ENCODE data around the gene NELFB. TPM values are rescaled to one million over a fixed set of nuclear protein-coding genes. Genes with fewer than 3 reads are reported as not detected.
A peak's percentile ranks its signal among the peaks of the same experiment; 100 is the strongest.

Gene NELFB
- total RNA-seq, 3 donors from 2014 or later (not counting 1 experiment from before 2014, with no cell fraction given) = 42.9 to 53.8 (median 52.6) TPM

DNA sequence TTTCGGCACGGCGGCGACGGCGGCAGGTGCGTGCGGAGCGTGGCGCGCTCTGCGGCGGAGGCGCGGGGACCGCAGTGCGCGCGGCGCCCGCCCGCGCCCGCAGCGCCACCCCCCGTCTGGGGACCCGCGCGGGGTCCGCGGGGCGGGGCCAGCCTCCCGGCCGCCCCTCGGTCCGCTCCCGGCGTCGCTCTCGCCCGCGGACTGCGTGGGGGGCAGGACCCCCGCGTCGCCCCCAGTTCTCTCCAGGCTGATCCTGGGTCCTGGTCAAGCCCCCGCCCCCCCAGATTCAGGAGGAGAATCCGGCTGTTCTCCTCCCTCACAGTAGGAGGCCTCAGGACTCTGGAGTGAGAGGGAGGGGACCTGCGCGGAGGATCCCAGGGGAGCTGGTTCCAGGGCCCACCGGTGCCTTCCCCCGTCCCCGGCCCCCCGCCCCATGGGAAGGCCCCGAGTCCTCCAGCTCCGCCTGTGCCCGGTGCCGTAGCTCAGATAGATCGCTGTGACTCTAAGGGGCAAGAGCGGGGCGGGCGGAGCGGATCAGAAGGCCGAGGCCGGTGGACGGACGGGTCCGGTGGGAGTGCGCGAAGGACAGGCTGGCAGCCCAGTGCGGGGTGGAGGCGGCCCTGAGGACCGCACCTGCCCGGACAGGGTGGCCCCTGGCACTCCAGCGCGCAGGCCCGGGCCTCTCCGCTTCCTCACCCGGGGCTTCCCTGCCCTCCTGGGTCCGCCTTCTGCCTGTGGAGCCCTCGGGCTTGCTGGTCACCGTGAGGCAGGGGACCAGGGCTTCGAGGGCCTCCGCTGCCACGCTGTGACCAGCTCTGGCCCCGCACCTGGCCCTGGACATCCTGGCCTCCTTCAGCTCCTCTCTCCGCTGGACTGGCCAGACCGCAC, 32.7 kb upstream of the NELFB start, which contains the start of gene RNF208:
Gene RNF208 (minus strand): TSS at position 51 of the 888 bp plus-strand sequence. CDS start 1,028 bp downstream, outside the sequence.
- peak within 1 kb of the TSS; percentile 58 for H3K4me3 ChIP-seq (ENCODE audit: low read length)
- Mint-ChIP-seq H3K4me1 (peaks cover 1 to 7% of the 10 kb centered on the region in 2 donors), H3K27ac (peak within 1 kb of the TSS; percentile 62 to 88), H3K27me3 (ENCODE audit: low read depth in 2 of 2) (peaks cover 0 to under 1% of the 10 kb centered on the region in 2 donors), H3K36me3 (no peaks in the 10 kb centered on the region), H3K4me3 (peak within 1 kb of the TSS; percentile 86), H3K9me3 (no peaks in the 10 kb centered on the region)
- intact Hi-C loops (cut with micrococcal nuclease) = loop anchor here (1.0 to 5.0 kb wide), 4 partner anchors 18 to 95 kb away; partner anchors contain the start of genes NDOR1, NELFB, TMEM203 and TUBB4B
- H3K27me3 ChIP-seq (ENCODE audit: control insufficient read depth, insufficient read depth, low read length) = peaks cover 4% of the 10 kb centered on the region
- H3K4me1 ChIP-seq (ENCODE audit: control insufficient read depth, insufficient read depth, low read length) = peaks cover 28% of the 10 kb centered on the region
- no peaks in the 10 kb centered on the region for H3K9me3 ChIP-seq (ENCODE audit: control insufficient read depth, insufficient read depth, low read length)
- ATAC-seq = no peak
- no peaks in the 10 kb centered on the region for H3K36me3 ChIP-seq (ENCODE audit: control insufficient read depth, insufficient read depth, low read length)
- TF ChIP-seq, protein P1, sequence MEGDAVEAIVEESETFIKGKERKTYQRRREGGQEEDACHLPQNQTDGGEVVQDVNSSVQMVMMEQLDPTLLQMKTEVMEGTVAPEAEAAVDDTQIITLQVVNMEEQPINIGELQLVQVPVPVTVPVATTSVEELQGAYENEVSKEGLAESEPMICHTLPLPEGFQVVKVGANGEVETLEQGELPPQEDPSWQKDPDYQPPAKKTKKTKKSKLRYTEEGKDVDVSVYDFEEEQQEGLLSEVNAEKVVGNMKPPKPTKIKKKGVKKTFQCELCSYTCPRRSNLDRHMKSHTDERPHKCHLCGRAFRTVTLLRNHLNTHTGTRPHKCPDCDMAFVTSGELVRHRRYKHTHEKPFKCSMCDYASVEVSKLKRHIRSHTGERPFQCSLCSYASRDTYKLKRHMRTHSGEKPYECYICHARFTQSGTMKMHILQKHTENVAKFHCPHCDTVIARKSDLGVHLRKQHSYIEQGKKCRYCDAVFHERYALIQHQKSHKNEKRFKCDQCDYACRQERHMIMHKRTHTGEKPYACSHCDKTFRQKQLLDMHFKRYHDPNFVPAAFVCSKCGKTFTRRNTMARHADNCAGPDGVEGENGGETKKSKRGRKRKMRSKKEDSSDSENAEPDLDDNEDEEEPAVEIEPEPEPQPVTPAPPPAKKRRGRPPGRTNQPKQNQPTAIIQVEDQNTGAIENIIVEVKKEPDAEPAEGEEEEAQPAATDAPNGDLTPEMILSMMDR (IDR thresholded peaks at IDR 0.05) = no peak
- H3K27ac ChIP-seq (ENCODE audit: low read length) = peak within 1 kb of the TSS; percentile 75
- DNase-seq = peak in 1 of 2 donors; percentile 46
- WGBS (ENCODE audit: insufficient coverage) = 4% methylated on average over 88 of the region's 88 CpGs

DNA sequence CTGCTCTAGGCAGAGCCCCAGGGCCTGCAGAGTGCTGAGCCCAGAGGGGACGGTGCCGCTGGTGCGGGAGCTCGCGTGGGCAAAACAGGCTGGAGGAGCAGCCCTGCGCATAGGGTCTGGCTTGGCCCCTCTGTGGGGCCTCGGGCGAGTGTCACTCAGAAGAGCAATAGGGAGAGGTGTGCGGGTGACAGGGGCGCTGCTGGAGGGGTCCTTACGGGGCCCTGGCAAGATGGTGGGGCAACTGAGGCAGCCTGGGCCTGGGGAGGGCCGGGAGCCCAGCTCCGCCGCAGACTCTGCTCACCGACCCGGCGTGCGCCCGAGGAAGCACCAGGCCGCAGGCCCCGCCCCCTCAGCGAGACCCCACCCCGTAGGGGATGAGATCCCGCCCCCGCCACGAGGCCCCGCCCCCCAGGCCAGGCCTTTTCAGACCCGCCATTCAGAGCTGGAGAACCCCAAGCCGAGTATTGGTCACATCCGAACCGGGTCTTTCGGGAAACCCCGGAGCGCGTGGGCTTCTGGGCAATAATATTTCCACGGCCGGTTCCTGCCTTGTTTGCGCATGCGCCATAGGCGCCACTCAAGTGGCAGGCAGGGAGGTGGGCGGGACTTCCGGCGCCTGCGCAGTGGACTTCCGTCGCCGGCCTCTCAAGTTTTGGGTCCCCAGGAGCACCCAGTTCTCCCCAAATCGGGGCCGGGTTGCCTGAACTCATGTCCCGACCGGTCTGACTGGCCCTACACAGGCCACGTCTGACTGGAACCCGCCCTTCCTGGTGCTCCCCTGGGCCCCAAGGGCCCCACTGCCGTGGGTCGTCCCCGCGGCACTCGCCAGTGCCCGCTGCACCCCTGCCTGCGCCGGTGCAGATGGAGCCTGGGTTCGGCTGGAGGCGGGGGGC, 31.8 kb upstream of the NELFB start:
- no peaks in the 10 kb centered on the region for H3K9me3 Mint-ChIP-seq
- H3K27me3 ChIP-seq (ENCODE audit: control insufficient read depth, insufficient read depth, low read length) = peaks cover 7% of the 10 kb centered on the region
- H3K4me3 Mint-ChIP-seq = peak overlapping the region; percentile 86
- ATAC-seq = peak; percentile 93 to 98 (median 94)
- no peaks in the 10 kb centered on the region for H3K36me3 Mint-ChIP-seq
- H3K4me1 Mint-ChIP-seq = peaks cover 5 to 11% of the 10 kb centered on the region in 2 donors
- H3K4me1 ChIP-seq (ENCODE audit: control insufficient read depth, insufficient read depth, low read length) = peaks cover 31% of the 10 kb centered on the region
- H3K27me3 Mint-ChIP-seq (ENCODE audit: low read depth in 2 of 2) = peaks cover 0 to 3% of the 10 kb centered on the region in 2 donors
- intact Hi-C loops (cut with micrococcal nuclease) = loop anchor here (1.0 to 5.0 kb wide), 4 partner anchors 18 to 96 kb away; partner anchors contain the start of genes NDOR1, NELFB, TMEM203 and TUBB4B
- H3K27ac Mint-ChIP-seq = peak overlapping the region; percentile 62 to 88
- peak; percentile 97 to 99 for DNase-seq
- H3K4me3 ChIP-seq (ENCODE audit: low read length) = peak overlapping the region; percentile 58
- H3K27ac ChIP-seq (ENCODE audit: low read length) = peak overlapping the region; percentile 84
- WGBS (ENCODE audit: insufficient coverage) = under 1% methylated on average over 63 of the region's 63 CpGs
- H3K36me3 ChIP-seq (ENCODE audit: control insufficient read depth, insufficient read depth, low read length) = no peaks in the 10 kb centered on the region
- TF ChIP-seq, protein P1 (IDR thresholded peaks at IDR 0.05) = no peak
- H3K9me3 ChIP-seq (ENCODE audit: control insufficient read depth, insufficient read depth, low read length) = no peaks in the 10 kb centered on the region

DNA sequence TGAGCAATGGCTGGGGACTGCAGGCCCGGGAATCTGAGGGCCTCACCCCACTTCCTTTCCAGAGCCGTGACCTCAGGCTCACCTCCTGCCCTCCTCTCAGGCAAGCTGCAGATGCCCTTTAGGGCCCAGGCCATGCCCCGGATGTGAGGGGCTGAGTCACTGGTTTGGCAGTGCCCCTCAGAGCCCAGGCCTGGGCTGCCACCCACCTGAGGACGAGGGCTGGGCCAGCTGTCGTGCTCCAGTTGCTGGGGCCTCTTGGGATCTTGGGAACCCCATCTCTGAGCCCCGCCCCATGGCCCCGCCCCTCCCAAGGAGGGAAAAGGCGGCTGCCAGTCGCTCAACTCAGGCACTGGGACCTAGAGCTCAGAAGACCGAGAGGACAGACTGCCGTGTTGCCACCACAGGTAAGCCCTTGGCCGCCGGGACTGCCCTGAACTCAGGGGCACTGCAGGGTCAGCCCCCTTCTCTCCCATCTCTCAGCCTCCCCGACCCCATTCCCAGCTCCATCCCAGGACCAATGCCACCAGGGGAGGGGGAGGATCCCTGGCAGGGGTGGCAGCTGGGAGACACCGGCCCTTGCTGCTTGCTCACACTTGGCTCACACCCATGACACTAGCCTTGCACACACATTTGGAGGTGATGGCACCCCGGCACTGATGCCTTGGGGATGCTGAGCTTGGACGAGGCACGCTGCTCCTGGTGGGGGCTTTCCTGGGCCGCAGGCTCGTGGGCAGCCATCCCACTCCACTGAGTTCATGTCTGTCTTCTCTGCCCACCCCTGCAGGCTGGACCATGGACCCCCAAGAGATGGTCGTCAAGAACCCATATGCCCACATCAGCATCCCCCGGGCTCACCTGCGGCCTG, 30.1 kb upstream of the NELFB start, which contains the start of gene CYSRT1:
Gene CYSRT1 (plus strand): TSS at position 345 of the 865 bp plus-strand sequence. CDS start 448 bp downstream, at position 793.
- TF ChIP-seq, protein P1 (IDR thresholded peaks at IDR 0.05) = no peak
- peak within 1 kb of the TSS; percentile 86 for H3K4me3 Mint-ChIP-seq

More for the DNA sequence above, 30.1 kb upstream of the NELFB start, which contains the start of gene CYSRT1:
- Mint-ChIP-seq H3K27ac (peak within 1 kb of the TSS in 1 of 2 donors; percentile 88), H3K36me3 (no peaks in the 10 kb centered on the region), H3K4me1 (peaks cover 5 to 11% of the 10 kb centered on the region in 2 donors), H3K27me3 (ENCODE audit: low read depth in 2 of 2) (peaks cover 0 to 3% of the 10 kb centered on the region in 2 donors), H3K9me3 (no peaks in the 10 kb centered on the region)
- intact Hi-C loops (cut with micrococcal nuclease) = loop anchor here (5.0 kb wide), 3 partner anchors 98 to 178 kb away; partner anchors contain the start of gene NPDC1
- DNase-seq (no peak), ATAC-seq (no peak)
- Histone ChIP-seq H3K27ac (ENCODE audit: low read length) (peak within 1 kb of the TSS; percentile 84), H3K27me3 (ENCODE audit: control insufficient read depth, insufficient read depth, low read length) (peaks cover 9% of the 10 kb centered on the region), H3K36me3 (ENCODE audit: control insufficient read depth, insufficient read depth, low read length) (no peaks in the 10 kb centered on the region), H3K9me3 (ENCODE audit: control insufficient read depth, insufficient read depth, low read length) (no peaks in the 10 kb centered on the region), H3K4me3 (ENCODE audit: low read length) (peak within 1 kb of the TSS; percentile 58), H3K4me1 (ENCODE audit: control insufficient read depth, insufficient read depth, low read length) (peaks cover 31% of the 10 kb centered on the region)
- 50% methylated on average over 22 of the region's 23 CpGs for WGBS (ENCODE audit: insufficient coverage)

All from natural killer cell (primary cell).